NCI-H1694 (cell line): ENCODE data around the gene NF1.
A peak's percentile ranks its signal among the peaks of the same experiment; 100 is the strongest.
"Not testable (repeated sequence)": the region's sequence is repeated elsewhere in the genome, so short reads cannot be mapped to it uniquely, and the experiment has no call there.

Source experiments
- DNase-seq: peaks from one replicate; lab custom pipeline; 2025; lab: John Stamatoyannopoulos, UW

The NF1 gene

GRCh38 chr17:31094600-31095235 is at the start of gene NF1:
Gene NF1, plus strand, starts transcription at chr17:31094977. Its CDS starts 333 bp downstream, at chr17:31095310.
- peak; percentile 95 for DNase-seq

- DNase-seq, result not testable (repeated sequence)
Measured at GRCh38 chr17:31046856-31047425, 47.8 kb upstream of the NF1 start.

- no peak for DNase-seq
Measured at GRCh38 chr17:31048142-31048541, 46.6 kb upstream of the NF1 start.

GRCh38 chr17:31048780-31049179 is 46.0 kb upstream of the NF1 start:
- no peak for DNase-seq

- DNase-seq, result no peak
Measured at GRCh38 chr17:31050948-31051347, 43.8 kb upstream of the NF1 start.

GRCh38 chr17:31051506-31051905 is 43.3 kb upstream of the NF1 start:
- DNase-seq, result no peak

- DNase-seq, result no peak
Measured at GRCh38 chr17:31052187-31052889, 42.4 kb upstream of the NF1 start.

GRCh38 chr17:31053071-31053470 is 41.7 kb upstream of the NF1 start:
- DNase-seq, result no peak

- no peak for DNase-seq
Measured at GRCh38 chr17:31054761-31055160, 40.0 kb upstream of the NF1 start.

GRCh38 chr17:31058976-31059375 is 35.8 kb upstream of the NF1 start:
- no peak for DNase-seq

GRCh38 chr17:31060791-31061550 is 33.8 kb upstream of the NF1 start:
- DNase-seq, result no peak

GRCh38 chr17:31061678-31062077 is 33.1 kb upstream of the NF1 start:
- peak; percentile 20 for DNase-seq

- no peak for DNase-seq
Measured at GRCh38 chr17:31062346-31062745, 32.4 kb upstream of the NF1 start.

- no peak for DNase-seq
Measured at GRCh38 chr17:31064707-31065106, 30.1 kb upstream of the NF1 start.

- no peak for DNase-seq
Measured at GRCh38 chr17:31067691-31068184, 27.0 kb upstream of the NF1 start.

GRCh38 chr17:31068291-31068690 is 26.5 kb upstream of the NF1 start:
- peak; percentile 16 for DNase-seq

GRCh38 chr17:31072186-31072585 is 22.6 kb upstream of the NF1 start:
- DNase-seq, result no peak

- no peak for DNase-seq
Measured at GRCh38 chr17:31073411-31073810, 21.4 kb upstream of the NF1 start.

- no peak for DNase-seq
Measured at GRCh38 chr17:31074772-31075555, 19.8 kb upstream of the NF1 start.

- DNase-seq, result no peak
Measured at GRCh38 chr17:31078290-31078689, 16.5 kb upstream of the NF1 start.

- no peak for DNase-seq
Measured at GRCh38 chr17:31079731-31080130, 15.0 kb upstream of the NF1 start.

GRCh38 chr17:31085563-31085962 is 9.2 kb upstream of the NF1 start:
- DNase-seq, result no peak
